ENCODE data around the gene PEAK1. TPM values are rescaled to one million over a fixed set of nuclear protein-coding genes. Genes with fewer than 3 reads are reported as not detected.

The PEAK1 gene, protein sequence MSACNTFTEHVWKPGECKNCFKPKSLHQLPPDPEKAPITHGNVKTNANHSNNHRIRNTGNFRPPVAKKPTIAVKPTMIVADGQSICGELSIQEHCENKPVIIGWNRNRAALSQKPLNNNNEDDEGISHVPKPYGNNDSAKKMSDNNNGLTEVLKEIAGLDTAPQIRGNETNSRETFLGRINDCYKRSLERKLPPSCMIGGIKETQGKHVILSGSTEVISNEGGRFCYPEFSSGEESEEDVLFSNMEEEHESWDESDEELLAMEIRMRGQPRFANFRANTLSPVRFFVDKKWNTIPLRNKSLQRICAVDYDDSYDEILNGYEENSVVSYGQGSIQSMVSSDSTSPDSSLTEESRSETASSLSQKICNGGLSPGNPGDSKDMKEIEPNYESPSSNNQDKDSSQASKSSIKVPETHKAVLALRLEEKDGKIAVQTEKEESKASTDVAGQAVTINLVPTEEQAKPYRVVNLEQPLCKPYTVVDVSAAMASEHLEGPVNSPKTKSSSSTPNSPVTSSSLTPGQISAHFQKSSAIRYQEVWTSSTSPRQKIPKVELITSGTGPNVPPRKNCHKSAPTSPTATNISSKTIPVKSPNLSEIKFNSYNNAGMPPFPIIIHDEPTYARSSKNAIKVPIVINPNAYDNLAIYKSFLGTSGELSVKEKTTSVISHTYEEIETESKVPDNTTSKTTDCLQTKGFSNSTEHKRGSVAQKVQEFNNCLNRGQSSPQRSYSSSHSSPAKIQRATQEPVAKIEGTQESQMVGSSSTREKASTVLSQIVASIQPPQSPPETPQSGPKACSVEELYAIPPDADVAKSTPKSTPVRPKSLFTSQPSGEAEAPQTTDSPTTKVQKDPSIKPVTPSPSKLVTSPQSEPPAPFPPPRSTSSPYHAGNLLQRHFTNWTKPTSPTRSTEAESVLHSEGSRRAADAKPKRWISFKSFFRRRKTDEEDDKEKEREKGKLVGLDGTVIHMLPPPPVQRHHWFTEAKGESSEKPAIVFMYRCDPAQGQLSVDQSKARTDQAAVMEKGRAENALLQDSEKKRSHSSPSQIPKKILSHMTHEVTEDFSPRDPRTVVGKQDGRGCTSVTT (N-terminal part only)
- 92.5 and 149 TPM in 2 replicates for total RNA-seq

DNA sequence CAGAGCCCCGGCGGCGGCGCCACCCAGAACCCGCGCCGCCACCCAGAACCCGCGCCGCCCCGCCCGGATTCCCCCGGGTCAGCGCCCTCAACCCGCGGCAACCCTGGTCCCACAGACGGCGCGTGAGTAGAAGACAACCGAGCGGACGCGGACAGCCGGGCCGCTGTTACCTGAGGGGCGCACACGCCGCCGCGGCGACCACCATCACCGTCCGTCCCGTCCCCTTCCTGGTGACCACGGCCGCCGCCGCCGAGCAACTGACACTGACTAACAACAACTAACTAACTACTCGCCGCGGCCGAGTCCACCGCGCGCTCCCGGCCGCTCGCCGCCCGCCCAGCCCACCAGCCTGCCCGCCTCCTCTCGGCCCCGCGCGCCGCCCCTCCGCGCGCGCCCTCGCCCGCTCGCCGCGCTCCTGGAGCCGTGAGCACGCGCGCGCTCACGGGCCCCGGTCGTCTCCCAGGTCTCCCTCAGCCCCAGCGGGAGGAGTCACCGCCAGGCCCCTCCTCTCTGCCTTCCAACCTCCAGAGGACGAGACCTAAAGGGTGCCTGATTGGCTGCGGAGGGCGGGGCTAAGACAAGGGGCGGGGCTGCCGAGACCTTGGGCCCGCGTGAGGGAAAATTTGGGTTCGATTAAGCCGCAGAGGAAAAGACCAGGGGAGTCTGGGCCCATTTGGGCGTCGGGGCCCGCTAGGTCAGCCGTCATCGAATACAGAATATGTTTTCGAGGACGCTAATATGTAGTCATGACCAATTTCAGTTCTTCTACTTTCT lies at the start of gene PEAK1:
Gene PEAK1, minus strand, starts transcription at position 269 of the 774 bp plus-strand sequence. CDS start 238,178 bp downstream, outside the sequence.

DNA sequence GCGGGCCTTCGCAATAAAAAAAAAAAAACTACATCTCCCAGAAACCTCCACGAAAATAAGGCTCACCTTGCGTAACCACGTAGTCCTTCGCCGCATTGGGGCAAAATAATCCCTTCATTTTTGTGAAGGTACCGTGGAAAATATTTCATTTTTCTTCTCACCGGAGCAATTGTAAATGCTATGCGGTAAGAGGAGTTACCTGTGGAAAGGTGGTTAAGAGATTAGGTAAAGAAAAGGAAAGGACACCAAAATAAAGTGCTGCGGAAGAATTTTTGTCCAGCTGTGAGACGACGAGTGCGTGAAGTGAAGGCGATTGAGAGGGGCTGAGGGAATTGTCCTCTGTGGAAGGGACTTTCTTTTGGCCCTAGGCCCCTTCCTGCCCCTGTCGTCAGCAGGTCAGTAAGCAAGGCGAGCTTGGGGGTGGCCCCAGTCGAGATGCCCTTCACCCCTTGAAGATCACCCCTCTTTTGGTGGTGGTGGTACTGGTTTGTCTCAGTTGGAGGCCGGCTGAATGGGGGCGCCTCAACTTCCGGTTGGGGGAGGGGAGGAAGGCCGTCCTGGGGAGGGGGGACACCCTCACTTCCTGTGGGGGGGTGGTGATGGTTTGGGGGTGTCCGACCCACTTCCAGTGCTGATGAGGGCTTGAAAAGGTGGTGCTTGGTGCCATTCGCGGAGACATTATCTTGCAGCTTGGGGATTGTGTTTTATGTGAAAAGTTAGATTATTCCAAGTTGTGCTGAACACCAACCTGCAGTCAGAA lies 886 bp upstream of the PEAK1 start, which contains the start of gene HMG20A:
Gene HMG20A, plus strand, starts transcription at position 279 of the 760 bp plus-strand sequence. CDS start 37,520 bp downstream, outside the sequence.

DNA sequence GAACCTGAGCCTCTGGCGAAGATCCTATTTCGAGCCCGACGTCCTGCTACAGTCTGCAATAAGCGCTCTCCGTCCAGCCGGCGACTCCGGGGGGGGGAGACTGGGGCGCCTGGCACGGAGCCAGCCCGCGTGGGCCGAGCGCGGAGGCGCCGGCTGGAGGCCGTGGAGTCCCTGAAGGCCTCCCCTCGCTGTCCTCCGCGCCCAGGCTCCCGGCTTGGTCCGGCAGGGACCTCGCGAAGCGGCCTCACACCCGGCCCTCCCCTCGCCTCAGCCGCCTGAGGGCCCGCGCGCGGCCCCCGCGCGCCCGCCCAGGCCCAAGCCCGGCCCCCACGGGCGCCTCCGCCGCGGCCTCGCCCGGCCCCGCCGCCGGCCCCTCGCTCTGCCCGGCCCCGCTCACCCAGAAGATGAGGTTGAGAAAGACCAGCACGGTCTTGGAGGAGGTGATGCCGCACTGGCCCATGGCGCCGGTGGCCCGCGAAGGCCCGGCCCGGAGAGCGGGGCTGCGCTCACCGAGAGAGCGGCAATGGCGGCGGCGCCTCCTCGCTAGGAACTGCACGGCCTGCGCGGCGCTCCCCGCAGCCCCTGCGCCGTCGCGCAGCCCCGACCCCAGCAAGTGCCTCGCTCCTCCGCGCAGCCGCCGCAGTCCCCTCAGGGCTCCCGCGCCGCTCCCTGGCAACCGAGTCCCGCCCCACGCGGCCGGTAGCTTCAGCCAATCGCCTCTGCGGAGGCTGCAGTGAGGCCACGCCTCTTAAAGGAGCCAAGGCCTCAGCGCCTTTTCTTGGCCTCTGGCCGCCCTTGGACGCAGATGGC lies 349.2 kb downstream of the PEAK1 start, which contains the start of gene TSPAN3:
Gene TSPAN3, minus strand, starts transcription at position 615 of the 810 bp plus-strand sequence. Its CDS starts 155 bp downstream, at position 460.

Other genes with a start within 250 kb of the PEAK1 start
- gene HMG20A, start 784 bp upstream of the PEAK1 start, total RNA-seq, result 28.2 and 31.1 TPM in 2 replicates
- gene LINGO1, start 212.8 kb upstream of the PEAK1 start, total RNA-seq, result 0.13 and 0.33 TPM in 2 replicates

Data from smooth muscle cell of the pulmonary artery (primary cell).